Endothelial cell (in vitro differentiated cells): ENCODE measurements around the gene PKP1. TPM values are rescaled to one million over a fixed set of nuclear protein-coding genes. Genes with fewer than 3 reads are reported as not detected.
A peak's percentile ranks its signal among the peaks of the same experiment; 100 is the strongest.

Experiments
- DNase-seq: peaks from one replicate; pipeline ENCODE4 v3.0.0; 2021; ENCODE audit warnings: low spot score
- H3K27ac Mint-ChIP-seq: one replicate; pipeline ENCODE4 v1.8.0; 2021; ENCODE audit warnings: mixed read lengths, inconsistent platforms; ENCODE audit not compliant: unreplicated experiment
- H3K27me3 Mint-ChIP-seq: one replicate; pipeline ENCODE4 v1.8.0; 2021; ENCODE audit warnings: mild to moderate bottlenecking, moderate library complexity, mixed read lengths, inconsistent platforms; ENCODE audit not compliant: unreplicated experiment
- H3K36me3 Mint-ChIP-seq: one replicate; pipeline ENCODE4 v1.8.0; 2021; ENCODE audit warnings: mild to moderate bottlenecking, low read depth, mixed read lengths, inconsistent platforms; ENCODE audit not compliant: unreplicated experiment
- H3K4me1 Mint-ChIP-seq: one replicate; pipeline ENCODE4 v1.8.0; 2021; ENCODE audit warnings: mild to moderate bottlenecking, mixed read lengths, inconsistent platforms; ENCODE audit not compliant: unreplicated experiment
- H3K4me3 Mint-ChIP-seq: one replicate; pipeline ENCODE4 v1.8.0; 2021; ENCODE audit warnings: mild to moderate bottlenecking, mixed read lengths, inconsistent platforms; ENCODE audit not compliant: unreplicated experiment
- H3K9me3 Mint-ChIP-seq: one replicate; pipeline ENCODE4 v1.8.0; 2021; ENCODE audit warnings: mixed read lengths, inconsistent platforms; ENCODE audit not compliant: unreplicated experiment
- total RNA-seq: library from RNA; stranded (reverse); fragmentation: NEBNext Ultra II Directional; extraction: Animal tissue kit (Norgen Biotek cat#: 25700); gene quantifications from one replicate; pipeline ENCODE4 v1.2.1, GENCODE V29; 2021; ENCODE audit not compliant: unreplicated experiment
- TF ChIP-seq, protein P1 (sequence below): fragments of 200-600 bp; sonication (generic); IDR thresholded peaks from one replicate; pipeline ENCODE4 v1.5.0; 2021; ENCODE audit warnings: antibody characterized with exemption; ENCODE audit not compliant: unreplicated experiment

PKP1 gene
- total RNA-seq, 1 donor from 2014 or later, result 0.64 TPM

GRCh38 chr1:201252944-201253371, 30.3 kb upstream of the PKP1 start:
- DNase-seq, result no peak
- H3K4me3 Mint-ChIP-seq, result no peak overlapping the region
- no peaks in the 10 kb centered on the region for H3K36me3 Mint-ChIP-seq
- TF ChIP-seq, protein P1, sequence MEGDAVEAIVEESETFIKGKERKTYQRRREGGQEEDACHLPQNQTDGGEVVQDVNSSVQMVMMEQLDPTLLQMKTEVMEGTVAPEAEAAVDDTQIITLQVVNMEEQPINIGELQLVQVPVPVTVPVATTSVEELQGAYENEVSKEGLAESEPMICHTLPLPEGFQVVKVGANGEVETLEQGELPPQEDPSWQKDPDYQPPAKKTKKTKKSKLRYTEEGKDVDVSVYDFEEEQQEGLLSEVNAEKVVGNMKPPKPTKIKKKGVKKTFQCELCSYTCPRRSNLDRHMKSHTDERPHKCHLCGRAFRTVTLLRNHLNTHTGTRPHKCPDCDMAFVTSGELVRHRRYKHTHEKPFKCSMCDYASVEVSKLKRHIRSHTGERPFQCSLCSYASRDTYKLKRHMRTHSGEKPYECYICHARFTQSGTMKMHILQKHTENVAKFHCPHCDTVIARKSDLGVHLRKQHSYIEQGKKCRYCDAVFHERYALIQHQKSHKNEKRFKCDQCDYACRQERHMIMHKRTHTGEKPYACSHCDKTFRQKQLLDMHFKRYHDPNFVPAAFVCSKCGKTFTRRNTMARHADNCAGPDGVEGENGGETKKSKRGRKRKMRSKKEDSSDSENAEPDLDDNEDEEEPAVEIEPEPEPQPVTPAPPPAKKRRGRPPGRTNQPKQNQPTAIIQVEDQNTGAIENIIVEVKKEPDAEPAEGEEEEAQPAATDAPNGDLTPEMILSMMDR, result no peak
- H3K27ac Mint-ChIP-seq, result no peak overlapping the region
- H3K9me3 Mint-ChIP-seq, result no peaks in the 10 kb centered on the region
- H3K27me3 Mint-ChIP-seq, result peaks cover 3% of the 10 kb centered on the region
- no peaks in the 10 kb centered on the region for H3K4me1 Mint-ChIP-seq

DNA sequence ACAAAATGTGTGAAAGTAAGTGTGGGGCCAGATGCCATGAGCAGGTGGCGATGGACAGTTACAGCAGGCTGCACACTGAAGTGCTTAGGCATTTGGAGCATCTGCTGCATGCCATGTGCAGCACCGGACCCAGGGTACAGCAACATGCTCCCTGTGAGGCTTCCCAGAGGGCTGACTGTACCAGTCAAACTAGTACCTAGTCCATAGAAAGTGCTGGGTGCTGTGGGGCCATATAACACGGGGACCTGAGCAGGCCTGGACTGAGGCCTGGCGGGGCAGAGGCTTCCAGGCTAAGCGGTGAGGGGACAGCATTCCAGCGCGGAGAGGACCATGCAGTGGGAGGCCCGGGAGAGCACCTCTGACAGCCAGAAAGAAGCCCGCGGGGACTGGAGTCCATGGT, 29.9 kb upstream of the PKP1 start:
- Mint-ChIP-seq H3K27ac (no peak overlapping the region), H3K4me1 (no peaks in the 10 kb centered on the region), H3K4me3 (no peak overlapping the region), H3K9me3 (no peaks in the 10 kb centered on the region), H3K36me3 (no peaks in the 10 kb centered on the region), H3K27me3 (peaks cover 3% of the 10 kb centered on the region)
- TF ChIP-seq, protein P1, result no peak
- no peak for DNase-seq

- Mint-ChIP-seq H3K27me3 (peaks cover 3% of the 10 kb centered on the region), H3K4me3 (no peak overlapping the region), H3K9me3 (no peaks in the 10 kb centered on the region), H3K36me3 (no peaks in the 10 kb centered on the region), H3K27ac (no peak overlapping the region), H3K4me1 (no peaks in the 10 kb centered on the region)
- no peak for DNase-seq
- TF ChIP-seq, protein P1, result no peak
Observed at GRCh38 chr1:201253906-201254624, 29.2 kb upstream of the PKP1 start.

- no peaks in the 10 kb centered on the region for H3K9me3 Mint-ChIP-seq
- peak; percentile 98 for DNase-seq
- peaks cover 2% of the 10 kb centered on the region for H3K4me1 Mint-ChIP-seq
- TF ChIP-seq, protein P1, result peak; percentile 98
- peaks cover 3% of the 10 kb centered on the region for H3K27me3 Mint-ChIP-seq
- no peak overlapping the region for H3K4me3 Mint-ChIP-seq
- no peaks in the 10 kb centered on the region for H3K36me3 Mint-ChIP-seq
- no peak overlapping the region for H3K27ac Mint-ChIP-seq
Observed at GRCh38 chr1:201254625-201255478, 28.5 kb upstream of the PKP1 start.
